Esophagus muscularis mucosa (tissue), 4 donors: ENCODE data around the gene TRIM68.

Experiments
- CTCF ChIP-seq, 3 experiments: fragments of 200-600 bp in 2 of 3; fragments of 450-650 bp in 1 of 3; sonication (generic) in 2 of 3; IDR thresholded peaks; one replicate each; pipeline ENCODE4 v1.5.1; 2017 to 2019; ENCODE audit warnings: antibody characterized with exemption in 3 of 3, mild to moderate bottlenecking in 2 of 3, moderate library complexity in 1 of 3
- EP300 ChIP-seq: sonication (generic); formaldehyde crosslinking; IDR thresholded peaks from one replicate; pipeline ENCODE4 v1.6.1; 2017; ENCODE audit warnings: antibody characterized with exemption
- POLR2A ChIP-seq: fragments of 450-650 bp; IDR thresholded peaks from one replicate; pipeline ENCODE4 v1.6.1; 2017; ENCODE audit warnings: antibody characterized with exemption, moderate library complexity, mild to moderate bottlenecking, low read depth

- TF ChIP-seq CTCF (IDR thresholded peaks at IDR 0.05) (no peak), POLR2A (no peak), EP300 (no peak)
These were observed 14.3 kb downstream of the TRIM68 start, which contains the start of gene OR52I1 for GRCh38 chr11:4593739-4594138.
